GM19372 (cell line): ENCODE results near the gene CNTRL.

Experiments used
- ATAC-seq: cut with Tn5 transposase; IDR thresholded peaks from one replicate; pipeline ENCODE4 v1.9.1; 2021; ENCODE audit warnings: mild to moderate bottlenecking, low read depth, moderate library complexity; ENCODE audit not compliant: unreplicated experiment

The CNTRL gene

DNA sequence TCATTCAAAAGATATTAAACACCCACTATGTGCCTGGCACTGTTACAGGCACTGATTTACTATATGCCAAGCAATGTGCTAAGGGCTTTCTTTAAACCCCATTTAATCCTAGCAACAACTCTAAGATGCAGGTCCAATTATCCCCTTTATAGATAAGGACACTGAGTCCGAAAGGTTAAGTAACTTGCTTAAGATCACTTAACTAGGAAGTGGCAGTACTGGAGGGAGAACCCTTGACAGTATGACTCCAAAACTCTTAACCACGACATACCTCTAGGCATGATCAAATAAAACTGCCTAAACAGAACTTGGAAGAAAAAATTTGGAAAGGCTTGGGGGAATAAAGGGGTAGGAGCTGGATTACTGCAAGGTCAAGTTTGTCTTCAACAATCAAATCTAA is 125.2 kb downstream of the CNTRL start:
- no peak for ATAC-seq

DNA sequence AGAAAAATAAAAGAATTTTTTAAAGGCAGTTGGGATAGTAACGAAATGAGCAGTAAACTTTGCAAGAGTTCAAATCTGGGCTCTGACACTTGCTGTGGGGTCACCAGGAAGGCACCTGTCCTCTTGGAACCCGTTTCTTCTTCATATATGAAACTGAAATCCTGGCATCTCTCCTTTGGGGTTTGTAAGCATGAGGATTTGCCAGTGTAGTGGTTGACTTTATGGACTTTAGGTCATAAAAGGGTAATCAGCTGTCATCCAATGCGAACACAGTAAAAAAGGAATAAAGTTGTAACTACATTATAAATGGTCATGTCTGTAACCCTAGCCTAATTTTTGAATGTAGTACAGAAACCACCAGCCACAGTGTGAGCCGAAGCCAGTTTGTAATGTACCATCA is 125.6 kb downstream of the CNTRL start:
- ATAC-seq = no peak

DNA sequence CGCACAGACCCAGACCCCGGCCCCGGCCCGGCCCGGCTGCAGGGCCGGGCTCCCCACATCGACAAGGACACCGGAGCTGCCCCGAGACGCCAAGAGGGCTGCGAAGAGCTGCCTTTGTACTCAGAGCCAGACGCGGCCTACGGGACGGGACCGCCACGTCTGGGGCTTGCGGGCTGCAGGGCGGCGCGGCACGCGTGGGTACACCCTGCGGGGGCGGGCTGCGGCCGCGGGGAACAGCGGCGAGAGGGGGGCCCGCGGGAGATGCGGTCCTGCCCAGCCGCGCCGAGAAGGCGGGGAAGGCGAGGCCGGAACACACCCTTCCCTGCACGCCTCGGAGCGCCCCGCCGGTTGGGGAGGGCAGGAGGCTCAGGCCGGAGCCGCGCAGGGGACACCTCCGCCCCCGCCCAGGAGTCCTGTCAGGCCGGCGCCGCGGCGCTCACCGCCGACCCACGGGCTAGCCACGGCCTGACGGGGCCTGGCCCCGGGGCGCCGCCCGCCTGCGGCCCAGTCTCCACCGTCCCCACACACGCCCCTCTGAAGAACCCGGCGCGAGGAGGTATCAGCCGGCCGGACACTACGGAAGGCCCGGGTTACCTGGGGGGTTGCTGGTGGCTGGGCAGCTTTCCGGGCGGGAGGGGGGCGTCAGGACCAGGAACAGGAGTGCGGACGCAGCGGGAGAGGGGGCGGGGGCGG is 126.4 kb downstream of the CNTRL start:
- peak; percentile 19 for ATAC-seq

DNA sequence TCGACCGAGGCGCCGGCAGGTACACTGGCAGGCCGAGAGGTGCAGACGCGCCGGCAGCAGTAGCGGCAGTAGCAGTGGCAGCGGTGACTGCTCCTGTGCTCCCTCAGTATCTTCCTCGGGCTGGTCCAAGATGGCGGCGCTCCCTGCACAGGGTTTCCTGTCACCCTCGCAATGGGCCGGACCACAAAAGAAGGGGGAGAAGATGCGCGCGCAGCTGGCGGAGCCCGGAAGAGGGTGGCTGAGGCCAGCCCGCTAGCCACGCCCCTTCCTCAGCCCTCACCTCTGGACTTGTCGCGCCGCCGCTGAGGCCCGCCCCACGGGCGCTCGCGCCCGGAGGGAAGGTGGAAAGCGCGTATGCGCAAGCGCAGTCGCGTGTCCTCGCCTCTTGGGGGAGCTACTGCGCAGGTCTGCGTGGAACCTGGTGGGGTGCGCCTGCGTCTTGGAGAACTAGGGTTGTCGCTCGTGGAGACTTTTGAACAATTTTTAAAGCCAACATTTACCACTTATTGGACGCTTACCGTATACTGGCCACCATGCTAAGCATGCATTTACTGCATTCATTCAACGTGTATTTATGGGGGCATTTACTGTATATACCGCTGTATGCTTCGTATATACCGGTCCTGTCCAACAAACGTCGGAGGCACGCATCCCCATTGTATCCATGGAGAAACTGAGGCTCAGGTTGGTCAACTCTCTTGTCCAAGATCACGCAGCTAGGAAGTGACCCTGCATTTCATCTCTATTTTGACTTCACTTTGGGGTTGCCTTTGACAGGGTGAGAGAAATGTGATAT is 127.2 kb downstream of the CNTRL start, which contains the start of gene RAB14:
RAB14 (minus strand) TSS at position 132 of the 796 bp plus-strand sequence. CDS start 8,457 bp downstream, outside the sequence.
- peak; percentile 80 for ATAC-seq

DNA sequence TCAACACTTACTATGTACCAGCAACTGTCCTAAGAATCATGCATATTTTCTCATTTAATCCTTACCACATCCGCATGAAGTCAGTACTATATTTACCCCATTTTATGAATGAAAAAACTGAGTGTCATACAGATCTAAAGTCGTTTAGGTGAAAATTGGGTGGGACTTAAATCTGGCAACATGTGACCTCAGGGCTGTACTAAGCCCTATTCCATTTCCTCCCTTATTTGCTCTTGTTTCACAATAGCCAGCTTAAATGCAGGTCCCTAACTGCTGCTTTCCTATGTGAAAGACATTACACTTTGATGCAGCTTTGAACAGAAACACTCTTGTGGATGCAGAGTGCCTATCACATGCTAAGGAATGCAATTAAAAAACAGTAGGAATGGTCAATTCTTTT is 129.4 kb downstream of the CNTRL start:
- no peak for ATAC-seq

DNA sequence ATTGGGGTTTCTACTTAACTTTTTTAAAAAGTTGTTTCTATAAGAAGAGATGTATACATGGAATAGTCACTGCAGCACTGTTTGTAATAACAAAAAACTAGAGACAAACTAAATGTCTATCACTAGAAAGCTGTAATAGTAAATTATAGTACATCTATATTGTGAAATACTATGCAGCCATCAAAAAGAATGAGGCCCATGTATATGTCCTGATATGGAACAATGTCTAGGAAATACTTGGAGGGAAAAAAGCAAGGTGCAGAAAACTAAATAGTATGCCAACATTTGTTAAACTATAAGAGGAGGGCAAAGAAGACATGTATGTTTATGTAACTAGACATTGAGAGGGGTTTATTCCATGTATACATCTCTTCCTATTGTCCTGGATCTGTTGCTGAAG is 129.9 kb downstream of the CNTRL start:
- ATAC-seq = no peak

DNA sequence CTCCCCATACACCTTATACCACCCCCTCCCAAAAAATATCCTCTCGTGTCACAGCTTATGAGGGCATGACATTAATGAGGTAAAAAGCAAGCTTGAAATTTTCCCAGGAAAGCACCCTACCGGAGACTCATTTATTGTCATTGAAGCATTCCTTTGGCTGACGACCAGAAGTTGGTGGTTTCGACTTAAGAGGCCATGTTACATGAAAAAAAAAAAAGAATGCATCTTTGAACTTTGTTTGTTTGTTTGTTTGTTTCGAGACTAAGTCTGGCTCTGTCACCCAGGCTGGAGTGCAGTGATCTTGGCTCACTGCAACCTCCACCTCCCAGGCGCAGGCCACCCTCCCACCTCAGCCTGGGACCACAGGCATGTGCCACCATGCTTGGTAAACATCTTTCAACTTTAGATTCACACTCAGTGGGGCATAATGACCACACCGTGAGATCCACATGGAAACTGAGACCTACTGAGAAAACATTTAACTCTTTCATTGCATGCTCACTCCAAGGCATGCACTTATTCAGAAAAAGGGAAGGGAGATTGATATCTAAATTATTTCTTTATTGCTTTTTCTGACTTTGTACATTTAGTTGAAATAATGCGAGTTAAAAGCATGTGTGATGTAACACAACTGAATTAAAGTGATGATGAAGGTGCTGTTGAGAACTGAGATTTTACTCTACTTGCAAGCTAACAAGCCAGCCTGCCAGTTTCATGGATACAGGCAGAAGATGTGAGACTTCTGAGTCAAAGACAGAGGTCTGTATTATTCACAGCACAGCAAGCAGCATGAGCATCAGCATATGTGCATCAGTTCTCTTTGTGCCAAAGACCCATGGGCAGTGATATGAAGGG is 132.0 kb downstream of the CNTRL start:
- peak; percentile 28 for ATAC-seq

DNA sequence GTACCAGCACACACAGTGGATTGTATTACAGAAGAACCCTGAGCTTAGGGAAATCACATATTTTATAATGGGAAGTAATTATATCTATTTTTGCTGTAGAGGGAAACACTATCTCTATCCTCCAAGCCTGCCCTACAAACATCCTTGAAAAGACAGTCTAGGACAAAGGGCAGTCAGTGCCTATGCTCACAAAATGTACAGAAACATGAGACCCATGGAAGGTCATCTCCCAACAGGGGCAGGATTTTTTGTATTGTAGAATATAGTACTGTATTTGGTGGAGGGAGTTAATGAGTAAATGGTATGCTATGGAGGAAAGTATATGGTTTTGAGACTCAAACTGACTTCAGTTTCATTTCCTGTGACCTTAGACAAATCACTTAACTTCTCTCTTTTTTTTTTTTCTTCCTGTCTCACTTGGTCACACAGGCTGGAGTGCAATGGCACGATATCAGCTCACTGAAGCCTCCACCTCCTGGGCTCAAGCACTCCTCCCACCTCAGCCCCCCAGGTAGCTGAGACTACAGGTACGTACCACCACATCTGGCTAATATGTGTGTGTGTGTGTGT is 132.7 kb downstream of the CNTRL start:
- ATAC-seq = peak; percentile 89

DNA sequence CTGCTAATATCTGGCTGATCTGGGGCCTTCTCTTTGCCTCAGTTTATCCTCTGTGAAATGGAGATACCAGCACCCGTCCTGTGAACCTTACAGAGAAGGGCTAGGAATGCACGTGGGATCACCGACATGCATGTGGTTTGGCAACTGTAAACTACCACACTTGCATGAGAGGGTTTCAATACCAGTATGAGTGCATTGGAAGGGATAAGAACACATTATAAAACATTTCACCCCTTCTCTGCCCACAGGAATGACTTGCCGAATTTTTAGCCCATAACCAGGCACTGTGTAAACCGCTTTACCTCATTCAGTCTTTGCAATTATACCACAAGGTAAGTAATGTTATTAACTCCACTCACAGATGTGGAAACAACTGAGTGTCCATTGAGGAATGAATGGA is 135.8 kb downstream of the CNTRL start:
- ATAC-seq = no peak

DNA sequence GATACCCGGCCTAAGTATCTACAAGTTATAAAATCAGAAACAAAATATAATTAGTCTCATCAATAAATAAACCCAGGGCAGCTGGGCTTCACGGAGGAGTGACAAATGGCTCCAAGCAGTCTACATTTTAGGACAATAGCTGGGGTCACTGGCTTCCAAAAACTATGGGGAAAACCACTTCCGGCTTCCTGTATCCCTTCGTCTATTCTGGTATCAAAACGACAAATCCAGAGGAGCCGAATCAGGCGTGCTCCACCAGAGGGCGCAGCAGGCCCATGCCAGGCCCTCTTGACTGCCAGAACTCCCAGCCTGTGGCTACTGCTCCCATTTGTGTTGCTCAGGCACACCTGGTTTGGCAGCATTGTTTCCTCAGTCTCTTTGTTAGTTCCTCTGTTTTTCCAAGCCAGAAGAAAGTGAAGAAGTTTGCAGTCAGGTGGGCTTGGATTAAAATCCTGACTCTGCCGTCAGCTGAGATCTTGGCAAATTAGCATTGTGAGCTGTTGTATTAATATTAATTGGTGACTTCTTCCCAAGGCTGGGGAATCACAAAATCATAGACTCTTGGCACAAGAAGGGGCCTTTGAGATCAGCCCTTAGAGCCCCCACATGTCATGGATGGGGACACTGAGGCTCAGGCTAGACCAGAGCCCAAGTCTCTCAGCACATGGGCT is 138.5 kb downstream of the CNTRL start:
- ATAC-seq = no peak

DNA sequence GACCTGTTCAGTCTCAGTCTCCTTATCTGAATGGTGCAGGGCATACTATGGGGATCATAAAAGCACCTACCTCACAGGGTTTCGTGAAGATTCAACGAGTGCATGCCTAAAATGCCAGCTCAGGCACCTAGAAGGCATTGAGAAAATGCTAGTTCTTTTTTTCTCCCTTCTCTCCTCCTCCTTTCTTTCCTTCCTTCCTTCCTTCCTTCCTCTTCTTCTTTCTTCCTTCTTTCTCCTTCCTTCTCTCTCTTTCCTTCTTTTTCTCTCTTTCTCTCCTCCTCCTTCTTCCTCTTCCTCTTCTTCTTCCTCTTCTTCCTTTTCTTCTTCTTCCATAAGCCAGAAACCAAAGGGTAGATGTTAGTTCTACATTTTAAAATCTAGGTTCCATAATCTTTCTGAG is 139.2 kb downstream of the CNTRL start:
- no peak for ATAC-seq

DNA sequence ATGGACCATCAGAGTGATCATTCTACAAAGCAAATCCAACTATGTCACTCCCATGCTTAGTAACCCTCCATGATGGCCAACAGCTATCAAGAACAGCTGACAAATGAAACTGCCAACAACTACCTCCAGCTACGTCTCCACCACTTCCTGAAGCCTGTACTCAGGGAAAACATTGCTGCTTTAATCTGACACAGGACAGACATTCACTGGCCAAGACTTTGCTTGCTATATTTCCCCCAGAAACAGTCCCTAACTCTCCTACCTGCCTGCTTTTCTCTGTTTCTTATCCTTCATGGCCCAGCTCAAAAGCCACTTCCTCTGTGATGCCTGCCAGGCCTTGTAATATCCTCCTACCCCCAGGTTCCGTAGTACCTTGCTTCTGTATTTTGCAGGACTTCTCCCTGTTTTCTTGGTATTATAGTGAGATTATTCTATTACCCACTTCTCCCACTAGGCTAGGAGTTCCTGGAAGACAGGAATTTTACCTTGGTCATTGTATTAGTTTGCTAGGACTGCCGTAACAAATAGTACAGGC is 141.6 kb downstream of the CNTRL start:
- ATAC-seq = no peak

DNA sequence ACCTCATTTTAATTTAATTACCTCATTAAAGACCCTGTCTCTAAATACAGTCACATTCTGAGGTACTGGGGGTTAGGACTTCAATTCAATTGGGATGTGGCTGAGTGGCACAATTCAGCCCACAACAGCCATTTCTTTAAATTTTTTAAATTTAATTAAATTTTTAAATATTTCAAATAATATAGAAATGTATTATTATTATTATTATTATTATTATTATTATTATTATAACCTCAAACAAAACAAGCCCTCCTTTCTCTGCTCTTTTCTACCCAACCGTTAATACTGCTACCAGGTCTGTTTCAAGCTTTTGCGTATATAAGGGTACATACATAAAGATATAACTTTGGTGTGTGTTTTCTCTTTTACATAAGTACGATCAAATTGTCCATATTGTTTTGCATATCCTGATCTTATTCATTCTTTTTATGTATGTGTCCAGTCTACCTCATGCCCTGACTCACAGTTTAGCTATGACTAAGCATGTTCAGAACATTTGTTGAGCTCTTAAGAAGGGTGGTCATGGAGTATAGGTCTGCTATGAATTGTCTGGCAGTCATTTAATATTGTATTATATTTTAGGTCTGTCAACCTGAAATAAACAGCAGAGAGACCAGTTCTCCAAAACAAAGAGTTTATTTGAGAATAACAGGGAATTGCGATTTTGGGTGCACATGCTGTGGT is 143.0 kb downstream of the CNTRL start:
- no peak for ATAC-seq

DNA sequence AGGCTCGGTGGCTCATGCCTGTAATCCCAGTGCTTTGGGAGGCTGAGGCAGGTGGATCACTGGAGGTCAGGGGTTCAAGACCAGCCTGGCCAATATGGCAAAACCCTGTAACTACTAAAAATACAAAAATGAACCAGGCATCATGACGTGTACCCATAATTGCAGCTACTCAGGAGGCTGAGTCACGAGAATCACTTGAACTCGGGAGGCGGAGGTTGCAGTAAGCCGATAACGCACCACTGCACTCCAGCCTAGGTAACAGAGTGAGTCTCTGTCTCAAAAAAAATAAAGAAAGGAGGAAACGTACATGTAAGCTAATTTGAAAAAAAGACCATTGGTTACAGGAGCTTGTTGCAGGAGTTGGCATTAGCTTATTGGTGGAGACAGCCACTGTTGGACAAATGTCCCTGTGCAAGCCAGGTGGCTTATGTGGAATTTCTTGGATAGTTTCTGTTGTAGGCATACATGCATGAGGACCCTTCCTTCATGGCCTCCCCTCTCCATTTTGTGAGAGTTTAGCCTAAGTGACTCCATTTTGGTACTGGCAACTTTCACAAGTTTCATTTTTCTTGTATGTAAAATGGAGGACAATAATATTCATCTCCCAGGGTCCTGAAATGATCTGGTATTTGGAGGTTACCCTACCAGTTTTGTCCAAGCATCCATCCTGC is 143.7 kb downstream of the CNTRL start:
- no peak for ATAC-seq

DNA sequence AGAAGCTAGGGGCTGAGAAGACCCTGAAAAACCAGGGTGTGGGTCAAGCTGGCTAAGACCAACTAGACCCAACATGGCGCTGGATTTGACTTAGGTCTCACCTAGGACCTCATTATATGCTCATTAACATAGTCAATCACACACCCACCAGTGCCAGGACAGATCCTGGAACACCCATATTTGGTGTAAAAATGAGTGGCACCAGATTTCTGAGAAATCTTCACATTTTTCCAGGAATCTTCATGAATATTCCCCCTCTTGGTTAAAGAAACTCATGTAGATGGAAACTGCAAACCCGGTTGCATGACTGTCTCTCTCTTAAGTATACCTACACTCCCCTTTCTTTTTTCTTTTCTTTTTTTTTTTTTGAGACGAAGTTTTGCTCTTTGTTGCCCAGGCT is 144.8 kb downstream of the CNTRL start:
- ATAC-seq = no peak

DNA sequence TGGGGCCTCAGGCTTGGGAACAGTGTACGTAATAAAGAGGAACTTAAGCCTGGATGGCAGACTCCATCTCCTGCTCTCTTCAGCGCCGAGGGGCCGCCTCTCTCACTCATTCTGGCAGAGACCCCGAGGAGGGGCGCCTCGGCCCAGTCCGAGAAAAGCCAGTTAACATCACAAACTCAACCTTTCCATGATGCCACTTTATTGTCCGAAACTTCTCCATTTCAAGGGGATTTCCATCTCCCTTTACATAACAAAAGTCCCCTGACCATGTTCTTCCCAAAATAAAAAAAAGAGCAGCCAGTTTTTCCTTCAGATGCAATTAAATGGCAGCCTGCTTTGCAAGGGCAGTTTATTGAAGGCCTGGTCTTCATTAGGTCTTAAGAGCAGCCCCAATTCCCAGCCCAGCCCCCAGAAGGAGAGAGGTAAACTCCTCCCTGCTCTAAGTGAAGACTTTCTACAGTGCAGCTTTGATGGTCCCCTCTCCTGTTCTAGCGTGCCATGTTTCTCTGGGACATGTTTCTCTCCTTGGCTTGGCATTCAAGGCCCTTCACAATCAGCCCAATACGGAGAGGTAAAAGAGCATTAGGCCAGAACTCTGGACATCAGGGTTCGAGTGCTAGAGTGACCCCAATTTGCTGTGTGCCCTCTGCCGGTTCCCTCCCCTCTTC is 146.4 kb downstream of the CNTRL start:
- no peak for ATAC-seq

DNA sequence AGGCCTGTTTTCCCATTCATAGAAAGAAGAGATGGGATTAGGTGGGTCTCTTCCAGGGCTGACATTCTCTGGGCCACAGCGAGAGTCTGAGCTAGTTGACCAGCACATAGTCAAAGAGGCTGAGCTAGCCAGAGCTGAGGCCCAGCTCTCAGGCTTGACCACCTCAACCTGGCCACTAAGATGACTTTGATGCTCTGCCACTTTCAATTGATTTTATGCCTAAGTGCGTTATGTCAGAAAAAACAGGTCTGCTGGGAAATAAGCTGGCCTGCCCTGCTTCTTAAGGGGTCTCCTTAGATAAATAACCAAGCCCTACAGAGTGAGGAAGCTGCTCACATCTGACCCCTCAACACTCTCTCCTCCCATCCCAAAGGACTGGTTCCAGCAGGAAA is 146.9 kb downstream of the CNTRL start:
- no peak for ATAC-seq

DNA sequence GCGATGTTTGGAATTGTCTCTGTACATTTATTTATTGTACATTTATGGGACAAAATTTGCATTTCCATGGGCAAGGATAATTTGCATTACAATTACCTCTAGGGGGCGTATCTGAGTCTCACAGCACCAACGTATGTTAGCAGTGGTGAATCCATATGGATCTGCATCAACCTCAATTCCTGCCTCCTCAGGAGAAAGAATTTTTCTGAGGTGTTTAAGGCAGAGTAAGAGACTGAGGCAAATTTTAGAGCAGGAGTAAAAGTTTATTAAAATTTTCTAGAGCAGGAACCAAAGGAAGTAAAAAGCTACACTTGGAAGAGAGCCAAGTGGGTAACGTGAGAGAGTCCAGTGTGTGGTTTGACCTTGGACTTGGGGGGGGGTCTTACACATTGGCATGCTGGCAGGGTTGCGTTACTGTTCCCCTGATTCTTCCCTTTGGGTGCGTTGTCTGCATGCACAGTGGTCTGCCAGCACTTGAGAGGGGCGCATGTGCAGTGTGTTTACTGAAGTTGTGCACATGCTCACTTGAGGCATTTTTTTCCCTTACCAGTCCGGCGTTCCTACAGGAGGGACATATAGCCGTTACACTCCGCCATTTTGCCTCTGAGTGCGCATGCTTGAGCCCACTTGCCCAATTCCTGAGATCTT is 147.9 kb downstream of the CNTRL start:
- no peak for ATAC-seq
